VCaP (cell line): Measurements from ENCODE around the gene FHIT.

Source experiments
- H3K27ac ChIP-seq: fragments of 450-650 bp; 2 replicates; pipeline ENCODE4 v1.5.1; 2017
- TF ChIP-seq, protein P1 (sequence below): fragments of 450-650 bp; conservative IDR thresholded peaks from 2 replicates; pipeline ENCODE4 v1.5.1; 2017; ENCODE audit warnings: mild to moderate bottlenecking, moderate library complexity

Gene FHIT

DNA sequence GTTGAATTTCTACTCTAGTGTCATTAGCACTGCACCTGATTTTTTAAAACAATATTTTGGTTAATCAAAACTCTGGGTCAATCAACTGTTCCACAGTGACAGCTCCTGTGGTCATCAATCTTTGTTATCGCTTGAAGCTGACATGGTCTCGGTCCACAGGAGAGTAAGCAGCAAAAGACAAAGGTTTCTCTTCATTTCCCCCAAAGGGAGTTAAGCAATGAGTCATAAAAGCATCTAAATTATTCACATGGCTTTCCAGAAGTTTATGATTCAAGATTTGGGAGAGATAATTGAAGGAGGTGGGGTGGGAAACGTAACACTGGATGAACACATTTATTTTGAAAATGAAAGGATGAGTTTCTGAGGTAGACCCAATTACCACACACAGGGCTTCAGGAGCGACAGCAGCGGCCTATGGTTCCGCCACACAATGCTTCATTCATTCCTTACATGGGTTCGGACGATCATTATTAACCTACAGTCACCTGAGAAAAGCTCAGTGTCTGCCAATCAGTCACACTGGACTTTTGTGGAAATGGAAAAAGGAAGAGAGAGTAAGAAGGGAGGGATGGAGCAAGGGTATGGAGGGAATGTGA is 505.1 kb downstream of the FHIT start:
- TF ChIP-seq, protein P1, sequence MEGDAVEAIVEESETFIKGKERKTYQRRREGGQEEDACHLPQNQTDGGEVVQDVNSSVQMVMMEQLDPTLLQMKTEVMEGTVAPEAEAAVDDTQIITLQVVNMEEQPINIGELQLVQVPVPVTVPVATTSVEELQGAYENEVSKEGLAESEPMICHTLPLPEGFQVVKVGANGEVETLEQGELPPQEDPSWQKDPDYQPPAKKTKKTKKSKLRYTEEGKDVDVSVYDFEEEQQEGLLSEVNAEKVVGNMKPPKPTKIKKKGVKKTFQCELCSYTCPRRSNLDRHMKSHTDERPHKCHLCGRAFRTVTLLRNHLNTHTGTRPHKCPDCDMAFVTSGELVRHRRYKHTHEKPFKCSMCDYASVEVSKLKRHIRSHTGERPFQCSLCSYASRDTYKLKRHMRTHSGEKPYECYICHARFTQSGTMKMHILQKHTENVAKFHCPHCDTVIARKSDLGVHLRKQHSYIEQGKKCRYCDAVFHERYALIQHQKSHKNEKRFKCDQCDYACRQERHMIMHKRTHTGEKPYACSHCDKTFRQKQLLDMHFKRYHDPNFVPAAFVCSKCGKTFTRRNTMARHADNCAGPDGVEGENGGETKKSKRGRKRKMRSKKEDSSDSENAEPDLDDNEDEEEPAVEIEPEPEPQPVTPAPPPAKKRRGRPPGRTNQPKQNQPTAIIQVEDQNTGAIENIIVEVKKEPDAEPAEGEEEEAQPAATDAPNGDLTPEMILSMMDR = no peak
- H3K27ac ChIP-seq = no peak overlapping the region

DNA sequence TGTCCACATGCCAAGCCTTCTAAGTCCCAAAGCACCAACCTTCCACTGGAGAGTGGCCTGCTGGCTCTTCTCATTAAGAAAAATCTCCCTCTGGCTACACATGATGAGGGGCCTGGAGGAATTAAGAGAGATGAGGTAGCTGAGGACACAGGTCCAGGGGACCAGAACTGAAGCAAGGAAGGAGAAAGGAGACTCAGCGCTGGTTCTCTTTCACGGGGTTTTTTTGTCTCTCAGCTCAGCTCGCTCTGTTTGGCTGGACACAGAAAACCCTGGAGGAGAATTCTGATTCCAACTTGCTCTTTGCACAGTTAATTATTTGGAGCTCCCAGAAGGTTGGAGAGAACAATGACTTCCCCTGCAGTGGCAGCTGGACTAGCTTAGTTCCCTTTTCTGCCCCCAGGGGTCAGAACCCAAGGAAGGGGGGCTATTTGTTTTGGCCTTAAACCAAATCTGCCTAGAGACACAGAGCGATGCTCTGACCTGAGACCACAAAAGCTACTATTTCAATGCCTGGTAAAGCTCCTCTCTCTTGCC is 507.6 kb downstream of the FHIT start:
- H3K27ac ChIP-seq = no peak overlapping the region
- TF ChIP-seq, protein P1 = no peak

DNA sequence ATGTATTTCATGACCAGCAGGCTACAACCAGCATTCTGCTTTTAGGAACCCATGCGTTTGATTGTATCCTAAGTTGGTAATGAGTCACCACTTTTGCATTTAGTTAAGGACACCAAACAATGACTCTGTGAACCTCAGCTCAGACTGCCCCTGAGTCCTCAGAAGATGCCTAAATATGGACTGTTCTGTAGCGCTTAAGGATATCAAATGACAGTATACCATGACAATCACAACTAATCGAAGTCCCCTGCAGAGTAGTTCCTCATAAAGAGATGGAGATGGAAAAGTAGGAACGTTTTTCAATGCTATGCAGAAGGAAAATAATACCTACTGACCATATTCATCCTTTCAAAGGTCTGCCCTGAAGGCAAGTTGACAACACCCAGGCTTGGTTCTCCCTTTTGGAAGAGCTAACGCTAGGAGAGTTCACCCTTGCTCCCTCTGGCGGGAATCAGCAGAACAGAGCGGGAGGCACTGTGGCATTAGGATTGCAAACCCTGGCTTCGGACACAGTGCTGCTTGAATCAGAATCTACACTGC is 508.6 kb downstream of the FHIT start:
- TF ChIP-seq, protein P1 = no peak
- no peak overlapping the region for H3K27ac ChIP-seq

- TF ChIP-seq, protein P1 = no peak
These were observed 513.4 kb downstream of the FHIT start for GRCh38 chr3:60737633-60738399.

GRCh38 chr3:60730371-60730770 is 520.9 kb downstream of the FHIT start:
- H3K27ac ChIP-seq = no peak overlapping the region
- TF ChIP-seq, protein P1 = no peak

More at GRCh38 chr3:60737633-60738399, 513.4 kb downstream of the FHIT start:
- H3K27ac ChIP-seq = no peak overlapping the region

DNA sequence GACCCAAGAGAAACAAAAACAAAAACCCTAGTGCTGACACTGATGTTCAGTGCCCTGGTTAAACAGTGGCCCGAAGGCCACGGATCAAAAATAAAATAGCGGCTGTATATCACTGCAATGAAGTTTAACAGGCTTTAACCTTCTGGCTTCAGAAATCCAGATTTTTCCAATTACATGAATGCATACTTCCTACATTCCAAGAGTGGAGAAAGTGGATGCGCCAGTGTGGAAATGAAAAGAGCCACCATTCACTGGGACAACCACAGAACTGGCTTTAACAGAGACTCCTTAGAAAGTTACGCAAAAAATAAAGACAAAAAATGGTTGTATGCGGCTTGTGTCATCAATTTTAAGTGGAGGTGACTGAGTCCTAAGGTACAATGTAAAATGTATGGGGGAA is 522.2 kb downstream of the FHIT start:
- H3K27ac ChIP-seq = no peak overlapping the region
- TF ChIP-seq, protein P1 = no peak

- TF ChIP-seq, protein P1 = no peak
- no peak overlapping the region for H3K27ac ChIP-seq
These were observed 523.2 kb downstream of the FHIT start for GRCh38 chr3:60728006-60728405.
